Measurements from ENCODE around the gene HK3.
"Not testable (repeated sequence)": the region's sequence is repeated elsewhere in the genome, so short reads cannot be mapped to it uniquely, and the experiment has no call there.

The HK3 gene

GRCh38 chr5:176881021-176881749 lies 18.0 kb downstream of the HK3 start:
- no peak for DNase-seq

- DNase-seq = no peak
Measured at GRCh38 chr5:176880366-176881020, 18.7 kb downstream of the HK3 start.

GRCh38 chr5:176879663-176880361 lies 19.3 kb downstream of the HK3 start:
- no peak for DNase-seq

GRCh38 chr5:176878906-176879662 lies 20.1 kb downstream of the HK3 start:
- no peak for DNase-seq

- no peak for DNase-seq
Measured at GRCh38 chr5:176878463-176878862, 20.7 kb downstream of the HK3 start.

GRCh38 chr5:176877793-176878331 lies 21.3 kb downstream of the HK3 start:
- DNase-seq = no peak

- no peak for DNase-seq
Measured at GRCh38 chr5:176876506-176877431, 22.4 kb downstream of the HK3 start.

- no peak for DNase-seq
Measured at GRCh38 chr5:176875783-176876505, 23.2 kb downstream of the HK3 start.

GRCh38 chr5:176875014-176875550 lies 24.1 kb downstream of the HK3 start:
- no peak for DNase-seq

GRCh38 chr5:176874198-176874780 lies 24.9 kb downstream of the HK3 start:
- no peak for DNase-seq

- DNase-seq = no peak
Measured at GRCh38 chr5:176873541-176874172, 25.5 kb downstream of the HK3 start.

GRCh38 chr5:176873011-176873410 lies 26.1 kb downstream of the HK3 start:
- DNase-seq = not testable (repeated sequence)

- DNase-seq = not testable (repeated sequence)
Measured at GRCh38 chr5:176872586-176872985, 26.6 kb downstream of the HK3 start.

- DNase-seq = not testable (repeated sequence)
Measured at GRCh38 chr5:176870644-176871043, 28.5 kb downstream of the HK3 start.

GRCh38 chr5:176870110-176870591 lies 29.0 kb downstream of the HK3 start:
- peak; percentile 62 for DNase-seq

GRCh38 chr5:176869501-176870109 lies 29.5 kb downstream of the HK3 start:
- DNase-seq = no peak

- DNase-seq = no peak
Measured at GRCh38 chr5:176868731-176869130, 30.4 kb downstream of the HK3 start.

GRCh38 chr5:176868126-176868525 lies 31.0 kb downstream of the HK3 start:
- no peak for DNase-seq

GRCh38 chr5:176866707-176867310 lies 32.3 kb downstream of the HK3 start:
- DNase-seq = no peak
